Astrocyte (in vitro differentiated cells and primary cell): ENCODE data around the gene DUSP5.

Experiments used
- CTCF ChIP-seq: IDR thresholded peaks from 2 replicates; pipeline ENCODE4 v1.5.1; 2011; ENCODE audit warnings: low read depth, mild to moderate bottlenecking, inconsistent platforms, low read length, moderate library complexity; ENCODE audit not compliant: insufficient read depth
- EZH2 ChIP-seq: IDR thresholded peaks from 2 replicates; pipeline ENCODE4 v1.6.1; 2012; ENCODE audit warnings: mild to moderate bottlenecking, low read length, inconsistent platforms; ENCODE audit not compliant: insufficient read depth

GRCh38 chr10:110496553-110497437 is 912 bp upstream of the DUSP5 start:
- no peak for TF ChIP-seq EZH2
- no peak for TF ChIP-seq CTCF
